IPS DF 4.7 (cell line): ENCODE results near the gene SERP1.

Experiments used
- DNase-seq: peaks from one replicate; pipeline ENCODE4 v3.0.0-alpha.2; 2013; ENCODE audit warnings: low spot score; ENCODE audit errors: extremely low read depth

SERP1 gene

GRCh38 chr3:150546226-150547044 is at the start of gene SERP1, which contains the start of gene EIF2A:
Gene SERP1 (minus strand): TSS chr3:150546496. CDS start chr3:150546135, 361 bp downstream.
Gene EIF2A (plus strand): TSS chr3:150546787. CDS start chr3:150546803, 16 bp downstream.
- DNase-seq: peak; percentile 95

GRCh38 chr3:150594150-150594549 is 47.9 kb upstream of the SERP1 start:
- DNase-seq: no peak

- DNase-seq: no peak
Observed at GRCh38 chr3:150589759-150590158, 43.5 kb upstream of the SERP1 start.

GRCh38 chr3:150588027-150588830 is 41.9 kb upstream of the SERP1 start:
- no peak for DNase-seq

- no peak for DNase-seq
Observed at GRCh38 chr3:150583028-150583427, 36.7 kb upstream of the SERP1 start.

GRCh38 chr3:150582620-150583019 is 36.3 kb upstream of the SERP1 start:
- no peak for DNase-seq

- no peak for DNase-seq
Observed at GRCh38 chr3:150581174-150581573, 34.9 kb upstream of the SERP1 start.

GRCh38 chr3:150577855-150578254 is 31.6 kb upstream of the SERP1 start:
- DNase-seq: no peak

- no peak for DNase-seq
Observed at GRCh38 chr3:150567328-150567727, 21.0 kb upstream of the SERP1 start.

- DNase-seq: no peak
Observed at GRCh38 chr3:150564243-150564642, 17.9 kb upstream of the SERP1 start.

GRCh38 chr3:150557725-150558124 is 11.4 kb upstream of the SERP1 start:
- DNase-seq: no peak

GRCh38 chr3:150556792-150557191 is 10.5 kb upstream of the SERP1 start:
- no peak for DNase-seq

GRCh38 chr3:150555859-150556436 is 9.7 kb upstream of the SERP1 start:
- DNase-seq: no peak

- no peak for DNase-seq
Observed at GRCh38 chr3:150547045-150547741, 897 bp upstream of the SERP1 start.

- DNase-seq: no peak
Observed at GRCh38 chr3:150545419-150546225, 674 bp downstream of the SERP1 start.

- no peak for DNase-seq
Observed at GRCh38 chr3:150544726-150545125, 1.6 kb downstream of the SERP1 start.

GRCh38 chr3:150544041-150544440 is 2.3 kb downstream of the SERP1 start:
- no peak for DNase-seq

- DNase-seq: no peak
Observed at GRCh38 chr3:150543531-150543930, 2.8 kb downstream of the SERP1 start.

GRCh38 chr3:150543128-150543527 is 3.2 kb downstream of the SERP1 start:
- DNase-seq: no peak

GRCh38 chr3:150540991-150541390 is 5.3 kb downstream of the SERP1 start:
- no peak for DNase-seq

- no peak for DNase-seq
Observed at GRCh38 chr3:150540297-150540696, 6.0 kb downstream of the SERP1 start.
